K562 (cell line): ENCODE data around the gene HES3. TPM values are rescaled to one million over a fixed set of nuclear protein-coding genes. Genes with fewer than 3 reads are reported as not detected.

Experiments
- CLOCK ChIP-seq: fragments of 250-450 bp; sonication (Bioruptor Pico); IDR thresholded peaks from 2 replicates; pipeline ENCODE4 v1.4.0; 2020; ENCODE audit warnings: mild to moderate bottlenecking, moderate library complexity, borderline replicate concordance
- ESRRA ChIP-seq: fragments of 450-650 bp; IDR thresholded peaks from 2 replicates; pipeline ENCODE4 v1.6.1; 2014; ENCODE audit warnings: low read depth, mild to moderate bottlenecking, moderate library complexity, borderline replicate concordance
- ETS1 ChIP-seq: conservative IDR thresholded peaks from 2 replicates; pipeline ENCODE4 v1.6.1; 2011; ENCODE audit warnings: low read depth, mild to moderate bottlenecking, low read length; ENCODE audit not compliant: control insufficient read depth
- POLR2AphosphoS5 ChIP-seq: IDR thresholded peaks from 2 replicates; pipeline ENCODE4 v1.6.1; 2011; ENCODE audit warnings: mild to moderate bottlenecking, low read depth, low read length, moderate library complexity; ENCODE audit not compliant: control insufficient read depth, insufficient read depth
- REST ChIP-seq, 2 experiments: fragments of 450-650 bp; formaldehyde crosslinking in 1 of 2; IDR thresholded peaks; 2 replicates each; pipeline versions ENCODE4 v1.4.0 to v1.6.1; 2014 to 2020; ENCODE audit warnings: mild to moderate bottlenecking in 2 of 2, borderline replicate concordance in 1 of 2, low read depth in 1 of 2
- THRA ChIP-seq: fragments of 450-650 bp; IDR thresholded peaks from 2 replicates; pipeline ENCODE4 v1.6.1; 2017; ENCODE audit warnings: mild to moderate bottlenecking, moderate library complexity
- ZBTB49 ChIP-seq: sonication (generic); formaldehyde crosslinking; IDR thresholded peaks from 2 replicates; pipeline ENCODE4 v1.8.0; 2022; ENCODE audit warnings: missing genetic modification reagents, mild to moderate bottlenecking, borderline replicate concordance
- ZZZ3 ChIP-seq: fragments of 450-650 bp; IDR thresholded peaks from 2 replicates; pipeline ENCODE4 v1.6.1; 2016; ENCODE audit warnings: antibody characterized with exemption, mild to moderate bottlenecking, moderate library complexity
- polyA plus RNA-seq, 8 experiments: library from polyadenylated mRNA; depleted of rRNA in 4 of 8; stranded (reverse) in 5 of 8; unstranded in 3 of 8; fragments of >200 nt; fragmentation: Nextera tagmentation in 2 of 8; fragmentation: Illumina TruSeq in 1 of 8; extraction: Ambion mirVana in 2 of 8; extraction: Trizol in 1 of 8; gene quantifications; 2 replicates each; pipeline versions ENCODE4 v1.2.1 to v1.2.3, GENCODE V29; 2011 to 2014; ENCODE audit warnings: inconsistent platforms in 1 of 8, missing spikeins in 1 of 8
- total RNA-seq, 7 experiments: library from RNA; depleted of rRNA in 6 of 7; stranded (reverse); fragments of >200 nt in 6 of 7; fragmentation: Illumina TruSeq in 2 of 7; extraction: Trizol in 2 of 7; gene quantifications; 2 replicates each; pipeline versions ENCODE4 v1.2.1 to v1.2.3, GENCODE V29; 2011 to 2021; ENCODE audit warnings: low replicate concordance in 1 of 7

Gene HES3
- total and polyA plus RNA-seq, 9 of the 15 experiments (the other 6 are each of a cell fraction or from before 2014, with no cell fraction given): not detected

- TF ChIP-seq REST (IDR thresholded peaks at IDR 0.05; ENCODE audit: borderline replicate concordance): no peak; the same call in 1 of the 2 replicates
- TF ChIP-seq REST (CRISPR knock-in tag; IDR thresholded peaks at IDR 0.05; ENCODE audit: low read depth): no peak
- no peak for TF ChIP-seq THRA
- TF ChIP-seq ZZZ3: no peak
- peak; percentile 89 for TF ChIP-seq ESRRA
- no peak for TF ChIP-seq ZBTB49 (CRISPR knock-in tag)
- TF ChIP-seq CLOCK (CRISPR knock-in tag): no peak
- TF ChIP-seq ETS1: peak; percentile 23; the same call in 1 of the 2 replicates
- TF ChIP-seq POLR2AphosphoS5: peak; percentile 40; the same call in 1 of the 2 replicates
Observed at GRCh38 chr1:6205849-6206519, 38.0 kb upstream of the HES3 start, which contains the start of gene RNF207 (continued).
